ENCODE data around the gene BIRC2.

DNA sequence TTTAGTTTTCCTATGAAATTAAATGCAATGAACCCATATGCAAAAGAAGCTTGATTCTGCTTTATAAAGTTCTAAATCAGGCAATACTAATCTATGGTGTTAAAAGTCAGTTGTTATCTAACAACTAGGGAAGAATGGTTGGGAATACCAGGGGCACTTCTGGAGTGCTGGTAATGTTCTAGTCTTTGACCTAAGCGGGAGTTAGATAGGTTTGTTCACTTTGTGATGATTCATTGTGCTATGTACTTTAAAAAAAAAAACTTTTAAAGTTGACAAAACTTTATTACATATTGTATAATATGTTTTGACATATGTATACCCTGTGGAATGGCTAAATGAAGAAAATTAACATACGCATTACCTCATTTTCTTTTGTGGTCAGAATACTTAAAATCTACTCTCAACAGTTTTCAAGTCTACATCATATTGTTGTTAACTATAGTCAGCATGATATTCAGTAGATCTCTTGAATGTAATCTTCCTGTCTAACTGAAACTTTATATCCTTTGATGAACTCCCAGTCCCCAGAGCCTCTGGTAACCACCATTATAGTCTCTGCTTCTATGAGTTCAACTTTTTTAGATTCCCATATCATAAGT lies 39.2 kb downstream of the BIRC2 start:
- TF ChIP-seq POLR2A (IDR thresholded peaks at IDR 0.05), result no peak
- TF ChIP-seq, protein P1, sequence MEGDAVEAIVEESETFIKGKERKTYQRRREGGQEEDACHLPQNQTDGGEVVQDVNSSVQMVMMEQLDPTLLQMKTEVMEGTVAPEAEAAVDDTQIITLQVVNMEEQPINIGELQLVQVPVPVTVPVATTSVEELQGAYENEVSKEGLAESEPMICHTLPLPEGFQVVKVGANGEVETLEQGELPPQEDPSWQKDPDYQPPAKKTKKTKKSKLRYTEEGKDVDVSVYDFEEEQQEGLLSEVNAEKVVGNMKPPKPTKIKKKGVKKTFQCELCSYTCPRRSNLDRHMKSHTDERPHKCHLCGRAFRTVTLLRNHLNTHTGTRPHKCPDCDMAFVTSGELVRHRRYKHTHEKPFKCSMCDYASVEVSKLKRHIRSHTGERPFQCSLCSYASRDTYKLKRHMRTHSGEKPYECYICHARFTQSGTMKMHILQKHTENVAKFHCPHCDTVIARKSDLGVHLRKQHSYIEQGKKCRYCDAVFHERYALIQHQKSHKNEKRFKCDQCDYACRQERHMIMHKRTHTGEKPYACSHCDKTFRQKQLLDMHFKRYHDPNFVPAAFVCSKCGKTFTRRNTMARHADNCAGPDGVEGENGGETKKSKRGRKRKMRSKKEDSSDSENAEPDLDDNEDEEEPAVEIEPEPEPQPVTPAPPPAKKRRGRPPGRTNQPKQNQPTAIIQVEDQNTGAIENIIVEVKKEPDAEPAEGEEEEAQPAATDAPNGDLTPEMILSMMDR (IDR thresholded peaks at IDR 0.05 in 8 of 11, conservative IDR thresholded peaks at IDR 0.05 in 3 of 11), result no peak

All from spleen (tissue), 7 donors.